ENCODE measurements around the gene CA7. TPM values are rescaled to one million over a fixed set of nuclear protein-coding genes. Genes with fewer than 3 reads are reported as not detected.

The CA7 gene
- total RNA-seq, 3 donors from 2014 or later, result 0.18 TPM; not detected in 2

- Mint-ChIP-seq H3K36me3 (ENCODE audit: insufficient read depth) (no peaks in the 10 kb centered on the region), H3K27me3 (ENCODE audit: low read depth) (no peaks in the 10 kb centered on the region), H3K4me1 (ENCODE audit: low read depth) (peaks cover 42% of the 10 kb centered on the region), H3K9me3 (peaks cover 8% of the 10 kb centered on the region), H3K4me3 (peak overlapping the region; percentile 63)
- peak; percentile 86 for DNase-seq
- ATAC-seq, result peak; percentile 74 to 80
Observed at GRCh38 chr16:66872943-66873684, 28.9 kb downstream of the CA7 start.

- Mint-ChIP-seq H3K9me3 (peaks cover 8% of the 10 kb centered on the region), H3K36me3 (ENCODE audit: insufficient read depth) (no peaks in the 10 kb centered on the region), H3K27me3 (ENCODE audit: low read depth) (no peaks in the 10 kb centered on the region), H3K4me1 (ENCODE audit: low read depth) (peaks cover 47% of the 10 kb centered on the region), H3K4me3 (no peak overlapping the region)
- ATAC-seq (no peak), DNase-seq (no peak)
Observed at GRCh38 chr16:66873685-66874055, 29.5 kb downstream of the CA7 start.

- no peak for DNase-seq
- Mint-ChIP-seq H3K27me3 (ENCODE audit: low read depth) (no peaks in the 10 kb centered on the region), H3K9me3 (peaks cover 8% of the 10 kb centered on the region), H3K4me3 (peak overlapping the region; percentile 31), H3K4me1 (ENCODE audit: low read depth) (peaks cover 48% of the 10 kb centered on the region), H3K36me3 (ENCODE audit: insufficient read depth) (no peaks in the 10 kb centered on the region)
- ATAC-seq, result no peak
Observed at GRCh38 chr16:66874079-66874775, 30.0 kb downstream of the CA7 start.

GRCh38 chr16:66878067-66878466 is 33.9 kb downstream of the CA7 start:
- no peaks in the 10 kb centered on the region for H3K27me3 Mint-ChIP-seq (ENCODE audit: low read depth)
- H3K4me3 Mint-ChIP-seq, result peak overlapping the region; percentile 4
- peak; percentile 49 to 50 for ATAC-seq
- DNase-seq, result peak; percentile 22
- peaks cover 2% of the 10 kb centered on the region for H3K36me3 Mint-ChIP-seq (ENCODE audit: insufficient read depth)
- peaks cover 8% of the 10 kb centered on the region for H3K9me3 Mint-ChIP-seq
- peaks cover 54% of the 10 kb centered on the region for H3K4me1 Mint-ChIP-seq (ENCODE audit: low read depth)

GRCh38 chr16:66880288-66881013 is 36.2 kb downstream of the CA7 start, which contains the start of gene PDP2:
Gene PDP2 (plus strand): TSS chr16:66880515. CDS start chr16:66884285, 3,770 bp downstream.
- Mint-ChIP-seq H3K9me3 (peaks cover 8% of the 10 kb centered on the region), H3K4me1 (ENCODE audit: low read depth) (peaks cover 38% of the 10 kb centered on the region), H3K4me3 (peak within 1 kb of the TSS; percentile 99), H3K36me3 (ENCODE audit: insufficient read depth) (peaks cover 12% of the 10 kb centered on the region), H3K27me3 (ENCODE audit: low read depth) (no peaks in the 10 kb centered on the region)
- peak; percentile 94 to 95 for ATAC-seq
- peak; percentile 86 for DNase-seq

- Mint-ChIP-seq H3K4me3 (peak overlapping the region; percentile 99), H3K36me3 (ENCODE audit: insufficient read depth) (peaks cover 13% of the 10 kb centered on the region), H3K27me3 (ENCODE audit: low read depth) (no peaks in the 10 kb centered on the region), H3K9me3 (peaks cover 7% of the 10 kb centered on the region), H3K4me1 (ENCODE audit: low read depth) (peaks cover 34% of the 10 kb centered on the region)
- ATAC-seq, result peak; percentile 3 to 7
- no peak for DNase-seq
Observed at GRCh38 chr16:66881014-66881417, 36.8 kb downstream of the CA7 start.

- ATAC-seq, result no peak
Observed at GRCh38 chr16:66881560-66881959, 37.3 kb downstream of the CA7 start.

GRCh38 chr16:66881964-66882508 is 37.8 kb downstream of the CA7 start:
- H3K27me3 Mint-ChIP-seq (ENCODE audit: low read depth), result no peaks in the 10 kb centered on the region
- ATAC-seq, result no peak
- peaks cover 34% of the 10 kb centered on the region for H3K4me1 Mint-ChIP-seq (ENCODE audit: low read depth)
- DNase-seq, result no peak
- peaks cover 19% of the 10 kb centered on the region for H3K36me3 Mint-ChIP-seq (ENCODE audit: insufficient read depth)
- H3K4me3 Mint-ChIP-seq, result peak overlapping the region; percentile 99
- H3K9me3 Mint-ChIP-seq, result no peaks in the 10 kb centered on the region

More at GRCh38 chr16:66881560-66881959, 37.3 kb downstream of the CA7 start:
- Mint-ChIP-seq H3K9me3 (peaks cover 2% of the 10 kb centered on the region), H3K36me3 (ENCODE audit: insufficient read depth) (peaks cover 14% of the 10 kb centered on the region), H3K4me3 (peak overlapping the region; percentile 99), H3K4me1 (ENCODE audit: low read depth) (peaks cover 31% of the 10 kb centered on the region), H3K27me3 (ENCODE audit: low read depth) (no peaks in the 10 kb centered on the region)
- no peak for DNase-seq

GRCh38 chr16:66882702-66883101 is 38.5 kb downstream of the CA7 start:
- H3K27me3 Mint-ChIP-seq (ENCODE audit: low read depth), result no peaks in the 10 kb centered on the region
- ATAC-seq (no peak), DNase-seq (no peak)
- H3K4me1 Mint-ChIP-seq (ENCODE audit: low read depth), result peaks cover 38% of the 10 kb centered on the region
- H3K4me3 Mint-ChIP-seq, result no peak overlapping the region
- H3K9me3 Mint-ChIP-seq, result no peaks in the 10 kb centered on the region
- peaks cover 23% of the 10 kb centered on the region for H3K36me3 Mint-ChIP-seq (ENCODE audit: insufficient read depth)

GRCh38 chr16:66885491-66885890 is 41.3 kb downstream of the CA7 start:
- H3K4me3 Mint-ChIP-seq, result no peak overlapping the region
- no peaks in the 10 kb centered on the region for H3K9me3 Mint-ChIP-seq
- H3K27me3 Mint-ChIP-seq (ENCODE audit: low read depth), result no peaks in the 10 kb centered on the region
- peaks cover 25% of the 10 kb centered on the region for H3K36me3 Mint-ChIP-seq (ENCODE audit: insufficient read depth)
- ATAC-seq, result no peak
- DNase-seq, result no peak
- peaks cover 25% of the 10 kb centered on the region for H3K4me1 Mint-ChIP-seq (ENCODE audit: low read depth)

- DNase-seq (no peak), ATAC-seq (no peak)
- Mint-ChIP-seq H3K9me3 (no peaks in the 10 kb centered on the region), H3K4me3 (no peak overlapping the region), H3K36me3 (ENCODE audit: insufficient read depth) (peaks cover 25% of the 10 kb centered on the region), H3K4me1 (ENCODE audit: low read depth) (peaks cover 25% of the 10 kb centered on the region), H3K27me3 (ENCODE audit: low read depth) (no peaks in the 10 kb centered on the region)
Observed at GRCh38 chr16:66886321-66886720, 42.1 kb downstream of the CA7 start.

GRCh38 chr16:66886914-66887313 is 42.7 kb downstream of the CA7 start:
- Mint-ChIP-seq H3K36me3 (ENCODE audit: insufficient read depth) (peaks cover 25% of the 10 kb centered on the region), H3K4me1 (ENCODE audit: low read depth) (peaks cover 21% of the 10 kb centered on the region), H3K4me3 (no peak overlapping the region), H3K27me3 (ENCODE audit: low read depth) (no peaks in the 10 kb centered on the region), H3K9me3 (no peaks in the 10 kb centered on the region)
- no peak for DNase-seq
- no peak for ATAC-seq

- H3K4me3 Mint-ChIP-seq, result no peak overlapping the region
Observed at GRCh38 chr16:66888647-66889615, 44.7 kb downstream of the CA7 start.

More at GRCh38 chr16:66888647-66889615, 44.7 kb downstream of the CA7 start:
- Mint-ChIP-seq H3K9me3 (no peaks in the 10 kb centered on the region), H3K36me3 (ENCODE audit: insufficient read depth) (peaks cover 25% of the 10 kb centered on the region), H3K4me1 (ENCODE audit: low read depth) (peaks cover 26% of the 10 kb centered on the region), H3K27me3 (ENCODE audit: low read depth) (no peaks in the 10 kb centered on the region)
- ATAC-seq, result no peak
- no peak for DNase-seq

Measured in activated T-cell treated with anti-CD3 and anti-CD28 coated beads, Interleukin-2, amount 50 U/mL, for 4 hours (primary cell).